Measurements from ENCODE around the gene USP24.
"Not testable (repeated sequence)": the region's sequence is repeated elsewhere in the genome, so short reads cannot be mapped to it uniquely, and the experiment has no call there.

USP24 gene

DNA sequence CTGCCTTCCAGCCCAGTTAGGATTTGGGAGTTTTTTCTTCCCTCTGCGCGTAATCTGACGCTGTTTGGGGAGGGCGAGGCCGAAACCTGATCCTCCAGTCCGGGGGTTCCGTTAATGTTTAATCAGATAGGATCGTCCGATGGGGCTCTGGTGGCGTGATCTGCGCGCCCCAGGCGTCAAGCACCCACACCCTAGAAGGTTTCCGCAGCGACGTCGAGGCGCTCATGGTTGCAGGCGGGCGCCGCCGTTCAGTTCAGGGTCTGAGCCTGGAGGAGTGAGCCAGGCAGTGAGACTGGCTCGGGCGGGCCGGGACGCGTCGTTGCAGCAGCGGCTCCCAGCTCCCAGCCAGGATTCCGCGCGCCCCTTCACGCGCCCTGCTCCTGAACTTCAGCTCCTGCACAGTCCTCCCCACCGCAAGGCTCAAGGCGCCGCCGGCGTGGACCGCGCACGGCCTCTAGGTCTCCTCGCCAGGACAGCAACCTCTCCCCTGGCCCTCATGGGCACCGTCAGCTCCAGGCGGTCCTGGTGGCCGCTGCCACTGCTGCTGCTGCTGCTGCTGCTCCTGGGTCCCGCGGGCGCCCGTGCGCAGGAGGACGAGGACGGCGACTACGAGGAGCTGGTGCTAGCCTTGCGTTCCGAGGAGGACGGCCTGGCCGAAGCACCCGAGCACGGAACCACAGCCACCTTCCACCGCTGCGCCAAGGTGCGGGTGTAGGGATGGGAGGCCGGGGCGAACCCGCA lies 175.7 kb downstream of the USP24 start, which contains the start of gene PCSK9:
Gene PCSK9 (plus strand): TSS at position 207 of the 741 bp plus-strand sequence. CDS start 290 bp downstream, at position 497.
- DNase-seq (ENCODE audit: low read depth in 2 of 2): no peak

DNA sequence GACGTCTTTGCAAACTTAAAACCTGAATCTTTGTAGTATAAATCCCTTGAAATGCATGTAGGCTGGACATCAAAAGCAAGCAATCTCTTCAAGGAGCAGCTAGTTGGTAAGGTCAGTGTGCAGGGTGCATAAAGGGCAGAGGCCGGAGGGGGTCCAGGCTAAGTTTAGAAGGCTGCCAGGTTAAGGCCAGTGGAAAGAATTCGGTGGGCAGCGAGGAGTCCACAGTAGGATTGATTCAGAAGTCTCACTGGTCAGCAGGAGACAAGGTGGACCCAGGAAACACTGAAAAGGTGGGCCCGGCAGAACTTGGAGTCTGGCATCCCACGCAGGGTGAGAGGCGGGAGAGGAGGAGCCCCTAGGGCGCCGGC lies 176.2 kb downstream of the USP24 start:
- no peak for DNase-seq (ENCODE audit: low read depth in 2 of 2)

DNA sequence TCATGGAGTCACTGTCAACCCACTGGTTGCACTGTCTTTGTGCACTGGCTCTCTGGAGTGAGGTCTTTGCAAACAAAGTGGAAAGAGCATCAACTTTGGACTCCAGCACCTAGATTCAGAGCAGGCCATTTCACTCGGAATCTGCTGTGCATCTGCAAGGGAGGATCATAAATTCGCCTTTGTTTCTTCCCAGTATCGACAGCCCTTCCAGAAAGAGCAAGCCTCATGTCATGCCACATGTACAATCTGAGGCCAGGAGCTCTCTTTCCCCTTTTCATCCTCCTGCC lies 176.7 kb downstream of the USP24 start:
- no peak for DNase-seq (ENCODE audit: low read depth in 2 of 2)

DNA sequence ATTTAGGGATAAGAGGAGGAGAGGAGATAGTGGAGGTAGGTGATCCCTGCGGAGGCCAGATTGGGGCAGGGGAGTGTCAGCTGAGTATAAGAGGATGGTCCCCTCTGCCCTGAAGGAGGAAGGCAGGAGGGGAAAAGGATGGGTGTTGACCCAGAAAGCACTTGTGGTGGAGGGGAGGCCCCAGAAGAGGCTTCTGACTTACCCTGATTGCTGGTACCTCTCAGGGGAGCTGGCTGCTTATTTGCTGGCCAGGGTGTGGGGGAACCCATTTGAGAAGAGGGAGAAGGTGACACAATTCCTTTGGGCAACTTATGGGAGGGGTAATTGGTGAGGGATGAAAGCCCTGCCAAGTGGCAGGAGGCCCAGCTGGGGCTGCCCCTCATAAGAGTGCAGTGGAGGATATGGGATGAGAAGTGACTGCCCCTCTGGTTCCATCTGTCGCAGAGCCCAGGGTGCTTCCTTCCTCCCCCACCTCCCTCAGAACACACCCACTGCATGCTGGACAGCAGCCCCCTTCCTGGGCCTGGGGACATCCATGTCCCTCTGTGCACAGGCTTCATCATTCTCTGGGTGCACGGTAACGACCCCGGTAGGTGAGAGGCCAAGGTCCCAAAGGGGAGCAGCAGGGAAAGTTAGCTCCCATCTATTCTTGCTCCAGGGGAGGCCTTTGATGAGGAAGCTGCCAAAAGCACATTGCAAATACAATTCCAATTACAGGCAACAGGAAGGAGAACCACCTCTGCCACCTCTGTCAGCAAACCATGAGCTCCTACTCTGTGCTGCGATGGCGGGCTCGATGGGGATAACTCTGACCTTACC lies 177.2 kb downstream of the USP24 start:
- DNase-seq (ENCODE audit: low read depth in 2 of 2): no peak

DNA sequence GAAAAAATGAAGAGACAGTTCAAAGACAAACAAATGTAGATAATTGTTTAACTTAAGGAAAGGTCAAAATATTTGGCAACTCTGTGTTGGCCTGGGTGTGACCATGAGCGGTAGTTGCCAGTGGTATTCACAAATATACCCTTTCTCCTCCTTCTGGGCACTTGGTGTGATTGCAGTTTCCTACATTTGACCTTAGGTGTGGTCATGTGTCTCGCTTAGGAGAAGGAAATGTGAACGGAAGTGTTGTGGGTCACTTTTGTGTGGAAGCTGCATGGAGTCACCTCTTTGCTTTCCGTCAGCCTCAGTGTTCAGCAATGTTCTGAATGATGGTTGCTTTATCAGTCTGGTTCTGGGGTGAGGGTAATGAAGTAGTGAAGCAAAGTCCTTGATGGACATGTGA lies 179.3 kb downstream of the USP24 start:
- DNase-seq (ENCODE audit: low read depth in 2 of 2): no peak

DNA sequence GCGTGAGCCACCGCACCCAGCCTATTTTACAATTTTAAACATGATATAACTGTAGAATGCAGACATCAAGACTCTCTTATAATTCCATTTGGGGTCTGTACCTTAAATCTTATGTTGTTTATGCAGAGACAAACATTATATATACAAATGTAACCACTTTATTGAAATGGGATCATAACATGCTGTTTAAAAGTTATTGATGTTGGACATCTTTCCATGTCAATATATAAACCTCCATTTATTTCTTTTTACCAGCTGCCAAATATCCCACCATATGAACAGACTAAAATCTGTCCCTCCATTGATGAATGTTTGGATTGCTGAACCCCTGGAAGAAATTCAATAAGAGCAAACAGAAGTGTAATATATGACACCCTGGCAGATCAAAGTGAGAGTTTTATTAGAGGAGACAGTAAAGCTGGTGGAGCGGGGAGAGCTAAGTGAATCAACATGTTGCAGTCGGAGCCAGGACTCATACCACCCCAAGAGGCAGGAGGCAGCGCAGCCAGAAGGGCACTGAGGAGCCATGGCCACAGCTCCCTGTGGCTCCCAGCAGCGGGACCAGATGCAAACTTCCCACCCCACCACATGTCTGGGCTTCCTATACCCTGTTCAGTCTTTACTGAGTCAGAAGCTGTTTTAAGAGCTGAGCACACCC lies 180.6 kb downstream of the USP24 start:
- no peak for DNase-seq (ENCODE audit: low read depth in 2 of 2)

DNA sequence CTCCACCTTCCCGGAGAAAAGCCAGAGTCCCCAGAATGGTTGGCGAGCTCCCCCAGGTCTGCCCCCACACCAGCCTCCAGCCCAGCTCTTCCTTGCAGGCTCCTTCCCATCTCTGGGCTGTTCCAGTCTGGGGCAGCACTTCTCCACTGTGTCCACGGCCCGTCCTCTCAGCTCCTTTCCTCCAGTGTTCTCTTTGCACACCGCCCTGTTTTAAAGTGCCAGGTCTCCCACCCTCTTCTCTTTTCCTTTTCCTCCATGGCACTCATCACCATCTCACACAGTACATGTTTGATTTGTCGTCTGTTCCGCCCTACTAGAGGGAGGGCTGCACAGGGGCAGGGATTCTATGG lies 181.9 kb downstream of the USP24 start:
- DNase-seq (ENCODE audit: low read depth in 2 of 2): no peak

DNA sequence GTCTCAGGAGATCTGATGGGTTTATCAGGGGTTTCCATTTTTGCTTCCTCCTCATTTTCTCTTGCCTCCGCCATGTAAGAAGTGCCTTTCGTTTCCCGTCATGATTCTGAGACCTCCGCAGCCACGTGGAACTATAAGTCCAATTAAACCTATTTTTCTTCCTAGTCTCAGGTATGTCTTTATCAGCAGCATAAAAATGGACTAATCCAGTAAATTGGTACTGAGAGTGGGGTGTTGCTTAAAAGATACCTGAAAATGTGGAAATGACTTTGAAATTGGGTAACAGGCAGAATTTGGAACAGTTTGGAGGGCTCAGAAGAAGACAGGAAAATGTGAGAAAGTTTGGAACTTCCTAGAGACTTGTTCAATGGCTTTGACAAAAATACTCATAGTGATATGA lies 184.1 kb downstream of the USP24 start:
- not testable (repeated sequence) for DNase-seq (ENCODE audit: low read depth in 2 of 2)

DNA sequence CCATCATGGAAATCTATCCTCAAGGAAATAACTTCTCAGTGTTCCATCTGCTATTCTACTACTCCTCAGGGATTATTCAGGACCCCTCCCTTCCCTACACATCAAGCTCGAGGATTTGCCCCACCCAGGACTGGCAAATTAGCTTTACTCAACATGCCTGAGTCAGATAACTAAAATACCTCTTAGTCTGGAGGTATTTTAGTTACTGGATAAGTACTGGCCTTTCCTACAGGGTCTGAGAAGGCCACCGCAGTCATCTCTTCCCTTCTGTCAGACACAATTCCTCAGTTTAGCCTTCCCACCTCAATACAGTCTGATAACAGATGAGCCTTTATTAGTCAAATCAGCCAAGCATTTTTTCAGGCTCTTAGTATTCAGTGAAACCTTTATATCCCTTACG lies 188.5 kb downstream of the USP24 start:
- not testable (repeated sequence) for DNase-seq (ENCODE audit: low read depth in 2 of 2)

DNA sequence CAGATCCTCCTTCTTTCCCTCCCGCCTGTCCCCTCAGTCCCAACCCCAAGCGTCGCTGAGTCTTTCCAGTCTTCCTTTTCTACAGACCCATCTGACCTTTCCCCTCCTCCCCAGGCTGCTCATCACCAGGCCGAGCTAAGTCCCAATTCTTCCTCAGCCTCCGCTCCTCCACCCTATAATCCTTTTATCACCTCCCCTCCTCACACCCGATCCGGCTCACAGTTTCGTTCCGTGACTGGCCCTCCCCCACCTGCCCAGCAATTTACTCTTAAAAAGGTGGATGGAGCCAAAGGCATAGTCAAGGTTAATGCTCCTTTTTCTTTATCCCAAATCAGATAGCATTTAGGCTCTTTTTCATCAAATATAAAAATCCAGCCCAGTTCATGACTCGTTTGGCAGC lies 191.0 kb downstream of the USP24 start:
- not testable (repeated sequence) for DNase-seq (ENCODE audit: low read depth in 2 of 2)

DNA sequence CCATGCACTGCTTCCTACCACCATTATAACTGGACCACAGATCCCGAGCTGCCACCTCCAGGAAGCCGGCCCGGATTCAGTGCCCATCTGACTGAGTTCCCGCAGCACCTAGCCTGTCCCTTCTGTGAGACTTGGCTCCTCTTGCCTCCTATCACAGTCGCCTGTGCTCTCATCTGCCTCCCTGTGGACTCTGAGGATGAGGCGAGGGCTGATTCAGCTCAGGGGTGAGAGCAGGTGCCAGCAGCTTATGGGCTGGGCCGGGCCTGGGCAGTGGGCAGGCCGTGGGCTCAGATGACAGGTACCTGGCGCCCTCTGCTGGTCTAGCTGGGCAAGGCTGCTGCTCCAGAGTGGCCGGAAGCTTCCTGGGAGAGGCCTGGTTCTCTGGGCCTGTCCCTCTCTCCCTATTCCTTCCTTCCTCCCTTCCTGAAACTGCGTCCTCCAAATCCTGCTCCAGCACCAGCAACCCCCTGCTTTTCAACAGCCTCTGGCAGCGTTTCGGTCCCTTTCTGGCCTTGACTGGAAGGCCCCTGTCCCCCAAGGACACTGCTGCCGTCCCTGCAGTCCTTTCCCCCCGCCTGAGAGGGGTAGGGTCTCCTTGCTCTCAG lies 193.1 kb downstream of the USP24 start:
- DNase-seq (ENCODE audit: low read depth in 2 of 2): peak; percentile 24 to 28

DNA sequence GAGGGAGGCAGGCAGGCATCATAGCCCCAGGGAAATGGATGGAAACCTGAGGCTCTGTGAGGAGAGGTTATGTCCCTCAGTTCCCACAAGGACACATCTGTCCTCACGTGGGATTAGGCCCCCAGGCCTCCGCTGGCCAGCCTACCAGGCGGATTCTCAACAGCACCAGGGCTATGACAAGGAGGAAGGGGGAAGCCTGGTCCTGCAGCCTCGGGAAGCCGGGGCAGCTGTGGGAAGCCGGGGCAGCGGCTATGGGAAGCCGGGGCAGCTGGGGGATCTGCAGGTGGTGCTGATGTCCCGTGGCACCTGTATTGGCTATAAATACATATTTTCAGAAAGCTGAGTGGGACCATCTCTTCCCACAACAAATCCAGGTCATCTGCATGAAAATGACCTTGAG lies 196.8 kb downstream of the USP24 start:
- DNase-seq (ENCODE audit: low read depth in 2 of 2): no peak
